Measurements from ENCODE around the gene CLNK.

Gene CLNK

GRCh38 chr4:10571909-10572308, 112.7 kb downstream of the CLNK start:
- no peak for DNase-seq

DNA sequence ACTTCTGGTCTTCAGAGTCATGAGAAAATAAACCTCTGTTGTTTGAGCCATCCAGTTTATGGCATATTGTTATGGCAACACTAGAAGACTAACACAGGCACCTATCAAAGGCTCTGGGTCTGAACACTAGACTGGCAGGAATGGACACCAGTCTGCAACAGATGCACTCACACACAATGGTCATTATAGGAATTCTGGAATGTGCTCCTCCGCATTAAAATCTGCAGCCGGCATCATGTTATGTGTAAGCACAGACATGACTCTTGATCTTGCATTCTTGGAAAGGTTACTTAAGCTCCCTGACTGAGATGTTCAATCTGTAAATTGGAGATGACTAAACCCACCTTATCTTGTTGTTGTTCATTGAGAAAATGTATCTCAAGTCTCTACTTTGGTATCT, 115.1 kb downstream of the CLNK start:
- DNase-seq = no peak

GRCh38 chr4:10567766-10568165, 116.8 kb downstream of the CLNK start:
- no peak for DNase-seq

DNA sequence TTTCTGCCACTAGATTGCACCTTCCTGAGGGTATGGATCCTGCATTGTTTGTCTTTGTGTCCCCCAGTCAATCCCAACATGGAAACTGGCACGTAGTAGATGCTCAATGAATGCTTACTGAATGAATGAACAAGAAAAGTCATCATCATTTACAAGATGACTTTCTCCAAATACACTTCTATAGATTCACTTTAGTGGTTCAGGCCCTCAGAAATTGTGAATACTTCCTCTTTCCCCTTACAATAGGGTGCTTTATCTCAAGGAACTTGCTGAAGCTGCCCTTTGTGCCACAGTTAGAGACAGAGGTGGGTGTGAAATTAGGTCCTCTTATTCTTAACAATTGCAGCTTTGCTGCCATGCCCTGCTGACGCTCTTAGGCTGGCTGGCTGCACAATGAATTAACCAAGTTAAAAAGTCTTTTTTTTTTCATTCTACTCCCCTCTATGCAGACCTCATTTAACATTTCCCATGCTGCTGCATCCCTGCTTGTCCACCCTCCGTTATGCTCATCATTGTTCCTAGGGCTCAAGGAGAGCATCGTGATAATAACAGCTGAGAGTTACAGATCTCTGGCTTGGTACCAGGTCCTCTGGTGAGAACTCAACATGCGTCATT, 119.3 kb downstream of the CLNK start:
- no peak for DNase-seq

GRCh38 chr4:10554694-10555093, 129.9 kb downstream of the CLNK start:
- DNase-seq = peak; percentile 22

DNA sequence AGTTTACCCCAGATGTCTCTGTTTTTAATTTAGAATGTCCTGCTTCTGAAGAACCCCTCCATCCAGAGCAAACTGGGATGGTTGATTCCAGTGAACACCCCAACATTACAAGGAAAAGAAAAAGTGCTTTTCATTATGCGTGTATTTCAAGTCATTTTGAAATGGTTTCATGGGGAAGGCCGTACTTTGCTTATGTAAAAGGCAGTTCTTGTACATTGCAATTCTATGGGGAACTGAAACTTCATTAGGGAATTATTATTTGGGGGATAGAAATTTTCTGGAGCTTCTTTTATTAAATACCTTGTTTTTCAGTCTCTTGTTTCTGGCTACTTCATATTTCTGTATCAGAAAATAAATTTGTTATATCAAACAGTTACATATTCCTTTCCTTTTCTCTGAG, 130.4 kb downstream of the CLNK start:
- no peak for DNase-seq

DNA sequence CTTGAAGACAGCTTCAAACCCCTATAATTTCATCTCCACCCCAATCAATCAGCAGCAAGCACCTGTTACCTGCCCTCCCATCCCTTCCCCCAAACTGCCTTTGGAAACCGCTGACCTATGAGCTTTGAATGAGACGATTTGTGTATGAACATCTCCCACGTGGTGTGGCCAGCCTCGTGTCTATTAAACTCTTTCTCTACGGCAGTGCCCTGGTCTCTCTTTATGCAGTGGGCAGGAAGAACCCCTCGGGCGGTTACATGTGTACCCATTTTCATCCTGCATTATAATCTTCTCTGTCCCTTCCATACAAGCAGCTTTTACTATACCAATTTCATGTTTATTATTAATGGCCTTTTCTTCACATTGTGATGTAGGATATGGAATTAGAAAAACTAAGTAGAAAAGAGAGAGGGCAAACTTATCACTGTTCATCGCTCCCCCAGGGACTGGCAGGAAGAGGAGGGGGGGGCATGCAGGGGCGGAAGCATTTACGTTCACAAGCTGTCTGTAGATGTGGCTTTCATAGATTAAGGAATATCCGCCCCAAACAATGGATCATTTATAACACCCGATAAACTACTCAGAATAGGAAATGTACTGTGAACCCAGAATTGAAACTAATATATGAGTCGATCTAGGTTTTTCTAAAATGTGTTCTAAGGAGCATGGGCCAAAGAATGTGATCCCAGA, 131.8 kb downstream of the CLNK start:
- DNase-seq = no peak

DNA sequence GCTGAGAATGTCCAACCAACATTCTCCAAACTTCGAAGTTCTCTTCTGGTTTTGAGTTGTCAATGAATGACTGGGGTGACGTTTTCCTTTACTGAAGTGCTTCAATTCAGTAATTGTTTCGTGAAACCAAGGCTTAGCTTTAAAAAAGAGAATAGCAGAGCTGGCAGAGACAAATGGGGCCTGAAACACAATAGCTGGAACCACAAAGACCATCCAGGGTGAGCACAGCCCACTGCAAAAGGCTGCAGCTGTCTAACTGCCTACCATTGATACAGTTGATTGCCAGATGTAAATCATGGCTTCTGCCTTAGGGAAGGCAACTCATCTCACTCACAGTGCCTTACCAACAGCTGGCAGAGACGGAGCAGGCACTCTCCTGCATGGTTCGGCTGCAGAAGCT, 148.7 kb downstream of the CLNK start:
- DNase-seq = no peak

GRCh38 chr4:10534820-10535219, 149.7 kb downstream of the CLNK start:
- DNase-seq = no peak

- no peak for DNase-seq
Measured at GRCh38 chr4:10532155-10532554, 152.4 kb downstream of the CLNK start.

DNA sequence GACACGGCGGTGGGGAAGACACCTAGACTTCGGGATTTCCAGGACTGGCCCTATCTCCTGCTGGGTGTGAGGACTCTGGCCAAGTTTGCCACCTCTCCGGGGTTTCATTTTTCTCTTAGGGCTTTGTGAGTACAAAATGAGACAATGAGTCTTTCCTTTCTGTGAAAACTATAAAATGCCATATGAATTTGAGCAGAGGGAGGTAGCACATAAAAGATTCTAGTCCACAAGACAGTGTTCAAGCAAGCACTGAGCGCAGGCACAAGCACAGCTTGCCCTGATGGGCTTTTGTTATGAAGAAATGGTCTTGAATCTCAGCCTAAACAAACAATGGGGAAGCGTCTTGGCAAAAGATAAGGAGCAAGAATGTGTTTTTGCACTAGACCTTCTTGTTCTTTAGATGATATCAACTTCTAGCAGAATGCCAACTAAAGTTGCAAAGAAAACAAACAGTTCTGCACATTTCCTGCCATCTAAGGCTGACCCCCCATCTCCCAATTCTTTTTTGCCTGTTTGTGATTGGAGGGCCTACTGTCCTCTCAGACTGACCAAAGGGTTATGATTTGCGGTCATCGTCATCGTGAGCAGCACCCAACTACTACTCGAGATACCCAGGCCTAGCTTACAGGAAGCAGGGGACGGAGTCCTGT, 154.3 kb downstream of the CLNK start:
- DNase-seq = no peak

- DNase-seq = no peak
Measured at GRCh38 chr4:10529291-10530136, 155.1 kb downstream of the CLNK start.

DNA sequence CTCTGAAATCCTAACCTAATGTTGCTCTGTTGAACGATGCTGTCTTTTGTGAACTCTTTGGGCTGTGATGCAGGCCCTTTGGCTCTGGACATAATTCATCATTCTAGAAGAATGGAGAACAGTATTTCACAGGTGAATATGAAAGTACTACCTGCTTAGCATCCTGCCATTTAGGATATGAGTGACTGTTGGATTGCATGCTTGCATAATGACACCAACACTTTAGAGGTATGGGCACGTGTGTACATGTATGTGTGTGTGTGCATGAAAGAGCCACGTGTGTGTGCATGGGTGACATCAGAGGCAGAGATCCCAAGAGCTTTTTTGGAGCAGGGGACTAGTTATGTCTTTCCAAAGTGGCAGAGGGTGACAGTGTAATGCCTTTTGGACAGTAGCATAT, 157.1 kb downstream of the CLNK start:
- DNase-seq = no peak

GRCh38 chr4:10526429-10527222, 157.9 kb downstream of the CLNK start:
- DNase-seq = no peak

GRCh38 chr4:10524196-10524833, 160.3 kb downstream of the CLNK start:
- no peak for DNase-seq

GRCh38 chr4:10521424-10521823, 163.1 kb downstream of the CLNK start:
- no peak for DNase-seq

DNA sequence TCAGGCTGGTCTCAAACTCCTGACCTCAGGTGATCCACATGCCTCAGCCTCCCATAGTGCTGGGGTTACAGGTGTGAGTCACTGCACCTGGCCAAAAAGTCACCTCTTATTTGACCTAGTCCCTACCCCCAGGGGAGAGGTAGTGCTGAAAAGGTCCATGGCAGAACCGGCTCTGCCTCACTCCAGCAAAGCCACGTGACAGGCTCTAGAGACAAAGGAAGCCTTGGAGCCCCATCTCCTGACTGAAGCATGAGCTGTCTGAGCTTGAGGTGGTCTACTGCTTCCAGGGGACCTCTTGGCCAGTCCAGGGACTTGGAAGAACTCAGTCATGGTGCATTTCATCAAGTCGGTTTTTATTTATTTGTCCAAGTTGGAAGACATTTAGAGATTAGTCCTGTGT, 174.8 kb downstream of the CLNK start:
- DNase-seq = no peak

DNA sequence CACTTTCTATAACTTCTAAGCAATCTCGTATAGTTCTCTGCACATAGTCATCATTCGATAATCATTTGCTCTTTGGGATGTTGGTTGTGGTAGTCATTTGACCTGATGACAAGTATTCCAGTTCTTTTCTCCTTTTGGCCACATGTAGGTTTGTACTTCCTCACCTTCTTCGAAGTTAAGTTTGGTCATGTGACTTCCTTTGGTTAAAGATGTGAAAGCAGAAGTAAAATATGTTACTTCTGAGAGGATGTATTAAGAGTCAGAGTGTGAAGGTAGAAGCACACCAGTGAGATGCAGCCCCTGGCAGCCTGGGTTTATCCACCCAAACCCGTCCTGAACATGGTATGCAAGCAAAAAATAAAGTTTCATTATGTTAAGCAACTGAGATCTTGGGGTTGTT, 178.5 kb downstream of the CLNK start:
- no peak for DNase-seq

GRCh38 chr4:10504570-10505179, 179.9 kb downstream of the CLNK start:
- no peak for DNase-seq

DNA sequence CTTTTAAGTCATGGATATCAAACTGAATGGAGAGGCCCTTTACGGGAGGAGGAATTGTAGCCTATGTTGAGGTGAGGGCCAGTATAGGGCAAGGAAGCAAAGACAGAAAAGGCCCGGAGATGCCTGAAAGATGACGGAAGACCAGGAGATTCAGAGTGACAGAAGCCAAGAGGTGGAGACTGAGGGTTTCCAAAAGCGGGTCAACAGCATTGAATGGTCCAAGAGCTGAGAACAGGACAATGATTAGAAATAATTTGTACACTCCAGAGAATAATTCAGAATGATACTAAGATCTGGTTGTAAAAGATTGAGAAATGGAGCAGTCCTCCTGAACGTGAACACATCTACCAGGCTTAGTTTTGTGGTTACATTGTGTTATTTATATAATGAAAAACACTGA, 181.9 kb downstream of the CLNK start:
- no peak for DNase-seq

GRCh38 chr4:10500776-10501175, 183.8 kb downstream of the CLNK start:
- DNase-seq = no peak

- no peak for DNase-seq
Measured at GRCh38 chr4:10496200-10496599, 188.4 kb downstream of the CLNK start.

Data from HCEC 1CT (cell line).